Endothelial cell of umbilical vein (primary cell): ENCODE data around the gene NFATC2. TPM values are rescaled to one million over a fixed set of nuclear protein-coding genes. Genes with fewer than 3 reads are reported as not detected.

ENCODE experiments used
- BruUV-seq: library from RNA; stranded (reverse); fragments of 400-500 nt; replicated peaks from 2 replicates; lab custom pipeline; 2021; lab: Mats Ljungman, UMichigan
- CTCF ChIA-PET: fragments of 300-600, 350-600 bp; sonication (Branson Sonifier 250); formaldehyde crosslinking; loops from one replicate; lab custom pipeline; 2021; ENCODE audit warnings: antibody characterized with exemption, inconsistent platforms; lab: Charles Lee
- POLR2A ChIA-PET: fragments of 300-600, 350-600 bp; sonication (Branson Sonifier 250); formaldehyde crosslinking; loops from one replicate; lab custom pipeline; 2021; ENCODE audit warnings: antibody characterized with exemption, inconsistent platforms; lab: Charles Lee
- DNase-seq: peaks from one replicate; pipeline ENCODE4 v3.0.0-alpha.2; 2011; ENCODE audit warnings: low read depth, low spot score
- FAIRE-seq: peaks from 2 replicates; lab custom pipeline; 2011; peaks lifted over from hg19 to GRCh38; lab: Jason Lieb, UNC
- H2AFZ ChIP-seq: 2 replicates; pipeline ENCODE4 v1.6.0; 2012; ENCODE audit warnings: low read depth, low read length, control low read depth, inconsistent platforms
- H3K27ac ChIP-seq: 2 replicates; pipeline ENCODE4 v1.5.1; 2011; ENCODE audit warnings: low read depth, mild to moderate bottlenecking, control low read depth, low read length, moderate library complexity; ENCODE audit not compliant: insufficient read depth
- H3K27me3 ChIP-seq, 2 experiments: 2 replicates each; pipeline versions ENCODE4 v1.6.0 to v1.6.1; 2011; ENCODE audit warnings: low read length in 2 of 2, mixed read lengths in 1 of 2; ENCODE audit not compliant: control insufficient read depth in 2 of 2, insufficient read depth in 2 of 2
- H3K36me3 ChIP-seq, 2 experiments: 2 replicates in 1 of 2; 3 replicates in 1 of 2; pipeline ENCODE4 v1.5.1; 2011; ENCODE audit warnings: low read length in 2 of 2, mild to moderate bottlenecking in 1 of 2, moderate library complexity in 1 of 2; ENCODE audit not compliant: control insufficient read depth in 2 of 2, insufficient read depth in 2 of 2; ENCODE audit errors: extremely low read depth in 1 of 2
- H3K4me1 ChIP-seq: 3 replicates; pipeline ENCODE4 v1.5.1; 2011; ENCODE audit warnings: mild to moderate bottlenecking, low read length; ENCODE audit not compliant: control insufficient read depth, insufficient read depth; ENCODE audit errors: extremely low read depth
- H3K4me2 ChIP-seq: 2 replicates; pipeline ENCODE4 v1.6.1; 2011; ENCODE audit warnings: low read length, control low read depth, mixed read lengths; ENCODE audit not compliant: insufficient read depth
- H3K4me3 ChIP-seq, 3 experiments: fragments of 200-600 bp in 1 of 3; sonication (generic), shearing (Covaris generic) in 1 of 3; replicated peaks in 1 of 3; 2 replicates each; pipeline ENCODE4 v1.5.1; 2011 to 2016; ENCODE audit warnings: control low read depth in 3 of 3, low read length in 3 of 3, mild to moderate bottlenecking in 2 of 3, inconsistent platforms in 1 of 3, low read depth in 1 of 3, moderate library complexity in 1 of 3; ENCODE audit not compliant: insufficient read depth in 1 of 3
- H3K79me2 ChIP-seq: 2 replicates; pipeline ENCODE4 v1.6.0; 2012; ENCODE audit warnings: low read length, inconsistent platforms; ENCODE audit not compliant: control insufficient read depth, insufficient read depth
- H3K9ac ChIP-seq: replicated peaks from 2 replicates; pipeline ENCODE3; 2011; ENCODE audit warnings: low read length, control low read depth; ENCODE audit not compliant: insufficient read depth; ENCODE audit errors: extremely low read depth
- H3K9me1 ChIP-seq: replicated peaks from 3 replicates; pipeline ENCODE4 v1.6.0; 2011; ENCODE audit warnings: mild to moderate bottlenecking, low read length; ENCODE audit not compliant: control insufficient read depth, insufficient read depth; ENCODE audit errors: extremely low read depth
- H3K9me3 ChIP-seq: replicated peaks from 2 replicates; pipeline ENCODE4 v1.5.1; 2012; ENCODE audit warnings: low read length, inconsistent platforms; ENCODE audit not compliant: control insufficient read depth, insufficient read depth
- H4K20me1 ChIP-seq: replicated peaks from 2 replicates; pipeline ENCODE3; 2011; ENCODE audit warnings: mild to moderate bottlenecking, low read length; ENCODE audit not compliant: control insufficient read depth, insufficient read depth; ENCODE audit errors: extremely low read depth
- CTCF ChIP-seq, 2 donors: IDR thresholded peaks; 1 replicate in 1 of 2; 2 replicates in 1 of 2; pipeline ENCODE4 v1.5.1; 2011; ENCODE audit warnings: low read length in 2 of 2, mild to moderate bottlenecking in 2 of 2, moderate library complexity in 2 of 2, control low read depth in 1 of 2, inconsistent platforms in 1 of 2, low read depth in 1 of 2; ENCODE audit not compliant: insufficient read depth in 1 of 2; ENCODE audit errors: extremely low read depth in 1 of 2
- EZH2 ChIP-seq: IDR thresholded peaks from 2 replicates; pipeline ENCODE4 v1.6.1; 2012; ENCODE audit warnings: borderline replicate concordance, low read depth, mild to moderate bottlenecking, moderate library complexity, low read length, inconsistent platforms; ENCODE audit not compliant: severe bottlenecking
- FOS ChIP-seq: IDR thresholded peaks from 2 replicates; pipeline ENCODE4 v1.6.1; 2011; ENCODE audit warnings: mild to moderate bottlenecking, low read length, moderate library complexity, borderline replicate concordance; ENCODE audit not compliant: insufficient read depth
- GATA2 ChIP-seq: IDR thresholded peaks from 2 replicates; pipeline ENCODE4 v1.7.0; 2011; ENCODE audit warnings: low read depth, mild to moderate bottlenecking, moderate library complexity, mixed read lengths, low read length; ENCODE audit not compliant: insufficient read length, insufficient read depth
- JUN ChIP-seq: IDR thresholded peaks from 2 replicates; pipeline ENCODE4 v1.6.1; 2011; ENCODE audit warnings: borderline replicate concordance, low read depth; ENCODE audit not compliant: insufficient read length, insufficient read depth
- MYC ChIP-seq: IDR thresholded peaks from one replicate; pipeline ENCODE4 v1.6.1; 2011; ENCODE audit warnings: mild to moderate bottlenecking, low read depth, low read length
- POLR2A ChIP-seq: IDR thresholded peaks from 2 replicates; pipeline ENCODE4 v1.6.1; 2012; ENCODE audit warnings: low read depth, mild to moderate bottlenecking, control low read depth, low read length
- POLR2AphosphoS5 ChIP-seq: IDR thresholded peaks from 2 replicates; pipeline ENCODE4 v1.6.1; 2012; ENCODE audit warnings: low read depth, mild to moderate bottlenecking, control low read depth, low read length, moderate library complexity; ENCODE audit not compliant: insufficient read depth
- dilution Hi-C: fragments of 300-500 bp; cut with MboI; formaldehyde crosslinking; loops from one replicate; pipeline ENCODE4 v1.15.0; 2019; ENCODE audit warnings: low sequenced_read_pairs; ENCODE audit not compliant: extremely low pct_ligation_motif_present
- intact Hi-C: fragments of 100-400 bp; cut with micrococcal nuclease; formaldehyde crosslinking; loops from one replicate; pipeline ENCODE4 v1.10.0; 2022
- polyA plus RNA-seq, 4 experiments: library from polyadenylated mRNA; depleted of rRNA in 3 of 4; stranded (reverse) in 3 of 4; unstranded in 1 of 4; fragments of >200 nt; gene quantifications; 2 replicates each; pipeline versions ENCODE4 v1.2.1 to v1.2.3, GENCODE V29; 2011 to 2012; ENCODE audit warnings: missing spikeins in 1 of 4
- total RNA-seq: library from RNA; stranded (reverse); gene quantifications from 2 replicates; pipeline ENCODE4 v1.2.3, GENCODE V29; 2021
- TF ChIP-seq, protein P1 (sequence below): IDR thresholded peaks from 2 replicates; pipeline ENCODE4 v1.6.1; 2011; ENCODE audit not compliant: insufficient read depth, insufficient read length

The NFATC2 gene
- total and polyA plus RNA-seq, 2 donors (not counting 3 experiments of a cell fraction or from before 2014, with no cell fraction given), result 3.1 to 13.0 TPM

GRCh38 chr20:51526106-51526470, 16.4 kb downstream of the NFATC2 start:
- Histone ChIP-seq H3K79me2 (no peaks in the 10 kb centered on the region), H3K9me3 (no peaks in the 10 kb centered on the region), H3K27me3 (no peaks in the 10 kb centered on the region), H3K4me2 (no peak overlapping the region), H3K4me1 (peaks cover 10% of the 10 kb centered on the region), H3K27ac (no peak overlapping the region), H3K4me3 (no peak overlapping the region), H2AFZ (peak overlapping the region; percentile 73), H3K36me3 (no peaks in the 10 kb centered on the region), H3K9me1 (no peaks in the 10 kb centered on the region), H4K20me1 (no peaks in the 10 kb centered on the region), H3K9ac (no peak overlapping the region)
- intact Hi-C loops, result loop anchor here (5.0 kb wide), 1 partner anchor 34 kb away; no protein-coding TSS in a partner anchor
- FAIRE-seq (no peak), DNase-seq (no peak)
- BruUV-seq, result no TSS peak
- CTCF ChIA-PET, result interaction anchor here (0.7 to 2.9 kb wide), 5 partner anchors 34 to 538 kb away, joined by 3 to 14 read pairs (median 3); no protein-coding TSS in a partner anchor
- POLR2A ChIA-PET, result interaction anchor here (0.6 to 0.7 kb wide), 3 partner anchors 12 to 69 kb away, joined by 4 to 6 read pairs (median 4); no protein-coding TSS in a partner anchor
- dilution Hi-C loops, result no loop called here
- no peak for TF ChIP-seq JUN
- TF ChIP-seq POLR2AphosphoS5, result no peak

GRCh38 chr20:51525241-51526105, 17.0 kb downstream of the NFATC2 start:
- FAIRE-seq, result peak; percentile 74

More at GRCh38 chr20:51525241-51526105, 17.0 kb downstream of the NFATC2 start:
- H3K4me3 ChIP-seq, result no peak overlapping the region
- H3K79me2 ChIP-seq, result no peaks in the 10 kb centered on the region
- H3K27ac ChIP-seq, result no peak overlapping the region
- H2AFZ ChIP-seq, result peak overlapping the region; percentile 73
- H3K36me3 ChIP-seq, result no peaks in the 10 kb centered on the region
- H3K4me1 ChIP-seq, result peaks cover 10% of the 10 kb centered on the region
- H3K4me2 ChIP-seq, result no peak overlapping the region
- intact Hi-C loops, result loop anchor here (5.0 kb wide), 1 partner anchor 33 kb away; no protein-coding TSS in a partner anchor
- TF ChIP-seq, protein P1, sequence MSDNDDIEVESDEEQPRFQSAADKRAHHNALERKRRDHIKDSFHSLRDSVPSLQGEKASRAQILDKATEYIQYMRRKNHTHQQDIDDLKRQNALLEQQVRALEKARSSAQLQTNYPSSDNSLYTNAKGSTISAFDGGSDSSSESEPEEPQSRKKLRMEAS, result no peak
- TF ChIP-seq FOS (no peak), POLR2AphosphoS5 (no peak), EZH2 (no peak), POLR2A (no peak), GATA2 (no peak), MYC (no peak), CTCF (IDR thresholded peaks at IDR 0.05; ENCODE audit: extremely low read depth in 1 of 2, insufficient read depth in 1 of 2, low read depth in 1 of 2, low read length in 2 of 2) (no peak), JUN (no peak)
- DNase-seq, result peak; percentile 45
- H3K9me1 ChIP-seq, result no peaks in the 10 kb centered on the region
- dilution Hi-C loops, result no loop called here
- ChIA-PET CTCF (interaction anchor here (0.7 to 2.9 kb wide), 4 partner anchors 33 to 538 kb away, joined by 3 to 14 read pairs (median 3); no protein-coding TSS in a partner anchor), POLR2A (interaction anchor here (0.6 to 0.7 kb wide), 5 partner anchors 11 to 199 kb away, joined by 4 to 10 read pairs (median 6); no protein-coding TSS in a partner anchor)
- H3K9ac ChIP-seq, result no peak overlapping the region
- no peaks in the 10 kb centered on the region for H3K27me3 ChIP-seq
- no peaks in the 10 kb centered on the region for H3K9me3 ChIP-seq
- no peaks in the 10 kb centered on the region for H4K20me1 ChIP-seq
- no TSS peak for BruUV-seq
